HG03039 (cell line): ENCODE data around the gene DPPA2.
"Not testable (repeated sequence)": the region's sequence is repeated elsewhere in the genome, so short reads cannot be mapped to it uniquely, and the experiment has no call there.

ENCODE experiments used
- ATAC-seq: cut with Tn5 transposase; IDR thresholded peaks from one replicate; pipeline ENCODE4 v1.9.1; 2021; ENCODE audit warnings: mild to moderate bottlenecking, moderate library complexity; ENCODE audit not compliant: unreplicated experiment

DPPA2 gene, protein sequence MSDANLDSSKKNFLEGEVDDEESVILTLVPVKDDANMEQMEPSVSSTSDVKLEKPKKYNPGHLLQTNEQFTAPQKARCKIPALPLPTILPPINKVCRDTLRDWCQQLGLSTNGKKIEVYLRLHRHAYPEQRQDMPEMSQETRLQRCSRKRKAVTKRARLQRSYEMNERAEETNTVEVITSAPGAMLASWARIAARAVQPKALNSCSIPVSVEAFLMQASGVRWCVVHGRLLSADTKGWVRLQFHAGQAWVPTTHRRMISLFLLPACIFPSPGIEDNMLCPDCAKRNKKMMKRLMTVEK

DNA sequence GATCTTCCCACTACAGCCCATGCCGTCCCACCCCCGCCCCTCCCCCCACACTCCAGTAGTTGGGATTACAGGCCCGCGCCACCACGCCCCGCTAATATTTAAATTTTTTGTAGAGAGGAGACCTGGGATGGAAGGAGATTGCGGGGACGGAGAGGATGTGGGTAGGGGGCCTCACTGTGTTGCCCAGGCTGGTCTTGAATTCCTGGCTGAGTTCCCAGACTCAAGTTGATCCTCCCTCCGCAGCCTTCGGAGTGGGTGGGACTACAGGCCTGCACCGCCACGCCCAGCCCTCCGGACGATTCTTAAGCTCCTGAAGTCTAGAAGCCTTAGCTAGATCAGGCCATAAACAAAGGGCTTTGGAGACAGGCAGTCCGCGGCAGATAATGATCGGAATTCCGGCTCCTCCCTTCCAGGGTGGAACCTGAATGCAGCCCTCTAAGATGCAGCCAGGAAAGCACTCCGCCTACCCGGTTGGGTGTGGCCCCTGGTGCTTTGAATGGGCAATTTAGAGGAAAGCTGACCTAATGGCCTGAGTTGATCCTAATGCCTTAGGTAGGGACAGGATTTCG is at the start of gene DPPA2:
Gene DPPA2, minus strand, starts transcription at position 356 of the 569 bp plus-strand sequence. CDS start 1,975 bp downstream, outside the sequence.
- no peak for ATAC-seq

DNA sequence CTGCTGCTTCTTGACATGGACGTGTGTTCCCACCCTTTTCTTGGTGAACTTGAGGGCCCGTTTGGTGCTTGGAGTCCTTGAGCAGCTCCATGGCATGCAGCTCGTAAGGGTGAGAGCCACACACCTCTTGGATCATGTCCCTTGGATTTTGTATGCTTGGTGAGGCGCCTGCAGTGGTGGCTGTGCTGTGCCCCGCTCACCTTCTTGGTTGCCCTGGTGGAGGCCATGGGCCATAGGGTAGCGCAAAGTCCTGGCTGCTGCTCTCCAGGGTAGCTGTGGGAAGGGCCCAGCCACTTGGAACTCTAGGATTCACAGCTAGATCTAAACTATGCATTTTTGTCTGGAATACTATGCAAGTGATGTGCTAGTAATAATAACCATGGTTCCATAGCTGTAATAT is 47.8 kb upstream of the DPPA2 start:
- no peak for ATAC-seq

DNA sequence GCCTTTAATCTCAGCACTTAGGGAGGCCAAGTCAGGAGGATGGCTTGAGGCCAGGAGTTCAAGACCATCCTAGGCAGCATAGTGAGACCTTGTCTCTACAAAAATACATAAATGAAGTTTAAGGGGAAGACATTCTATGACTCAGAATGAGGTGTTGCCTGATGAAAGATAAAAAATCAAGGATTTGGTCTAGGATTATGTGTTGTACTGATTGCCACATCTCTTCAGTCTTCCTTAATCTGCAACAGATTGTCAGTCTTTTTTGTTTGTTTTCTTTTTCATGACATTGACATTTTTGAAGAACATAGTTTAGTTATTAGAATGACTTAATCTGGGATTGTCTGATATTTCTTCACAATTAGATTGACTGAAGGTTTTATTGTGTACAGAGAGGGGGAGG is 47.3 kb upstream of the DPPA2 start:
- no peak for ATAC-seq

DNA sequence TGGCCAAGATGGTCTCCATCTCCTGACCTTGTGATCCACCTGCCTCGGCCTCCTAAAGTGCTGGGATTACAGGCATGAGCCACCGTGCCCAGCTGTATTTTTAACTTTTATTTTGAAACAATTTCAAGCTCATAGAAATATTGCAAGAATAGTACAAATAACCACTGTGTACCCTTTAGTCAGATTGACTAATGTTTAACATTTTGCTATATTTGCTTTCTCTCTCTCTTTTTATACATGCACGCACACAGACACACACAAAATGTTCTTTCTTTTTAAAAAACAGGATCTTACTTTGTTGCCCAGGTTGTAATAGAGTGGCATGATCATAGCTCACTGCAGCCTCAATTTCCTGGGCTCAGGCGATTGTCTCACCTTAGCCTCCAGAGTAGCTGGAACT is 46.5 kb upstream of the DPPA2 start:
- ATAC-seq, result no peak

DNA sequence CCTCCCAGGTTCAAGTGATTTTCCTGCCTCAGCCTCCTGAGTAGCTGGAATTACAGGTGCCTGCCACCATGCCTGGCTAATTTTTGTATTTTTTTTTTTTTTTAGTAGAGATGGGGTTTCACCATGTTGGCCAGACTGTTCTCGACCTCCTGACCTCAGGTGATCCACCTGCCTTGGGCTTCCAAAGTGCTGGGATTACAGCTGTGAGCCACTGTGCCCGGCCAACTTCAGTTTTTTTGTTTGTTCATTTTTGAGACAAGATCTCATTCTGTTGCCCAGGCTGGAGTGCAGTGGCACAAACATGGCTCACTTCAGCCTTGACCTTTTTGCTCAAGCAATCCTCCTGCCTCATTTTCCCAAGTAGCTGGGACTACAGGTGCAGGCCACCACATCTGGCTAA is 42.5 kb upstream of the DPPA2 start:
- ATAC-seq, result not testable (repeated sequence)

DNA sequence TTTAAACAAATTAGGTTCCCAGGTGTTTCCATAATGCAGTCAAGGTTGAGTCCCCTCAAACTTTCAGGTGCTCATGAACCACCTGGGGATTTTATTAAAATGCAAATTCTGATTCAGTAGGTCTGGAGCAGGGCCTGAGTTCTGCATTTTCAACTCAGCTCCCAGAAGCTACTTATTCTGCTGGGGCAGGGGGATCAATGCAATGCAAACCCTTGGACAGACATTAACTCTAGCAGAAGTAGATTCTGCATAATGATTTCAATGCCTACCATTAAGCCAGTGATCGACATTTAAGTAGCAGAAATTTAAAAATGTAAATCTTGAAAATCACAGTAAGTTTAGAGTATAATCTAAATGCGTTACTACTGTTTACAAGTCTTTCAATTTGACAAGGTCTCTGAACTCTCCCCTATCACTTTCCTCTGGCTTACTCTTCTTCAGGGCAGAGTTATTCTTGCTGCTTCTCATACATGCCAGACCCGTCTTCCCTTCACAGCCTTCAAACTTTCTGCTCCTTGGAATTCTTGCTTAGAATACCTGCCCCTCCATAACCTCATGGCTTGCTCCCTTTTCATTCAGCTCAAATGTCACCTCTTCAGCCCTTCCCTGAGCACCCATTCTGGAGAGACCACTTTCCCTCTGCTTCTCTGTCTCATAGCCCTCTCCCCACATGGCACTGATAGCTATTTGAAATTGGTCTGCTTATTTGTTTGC is 40.3 kb upstream of the DPPA2 start:
- no peak for ATAC-seq

DNA sequence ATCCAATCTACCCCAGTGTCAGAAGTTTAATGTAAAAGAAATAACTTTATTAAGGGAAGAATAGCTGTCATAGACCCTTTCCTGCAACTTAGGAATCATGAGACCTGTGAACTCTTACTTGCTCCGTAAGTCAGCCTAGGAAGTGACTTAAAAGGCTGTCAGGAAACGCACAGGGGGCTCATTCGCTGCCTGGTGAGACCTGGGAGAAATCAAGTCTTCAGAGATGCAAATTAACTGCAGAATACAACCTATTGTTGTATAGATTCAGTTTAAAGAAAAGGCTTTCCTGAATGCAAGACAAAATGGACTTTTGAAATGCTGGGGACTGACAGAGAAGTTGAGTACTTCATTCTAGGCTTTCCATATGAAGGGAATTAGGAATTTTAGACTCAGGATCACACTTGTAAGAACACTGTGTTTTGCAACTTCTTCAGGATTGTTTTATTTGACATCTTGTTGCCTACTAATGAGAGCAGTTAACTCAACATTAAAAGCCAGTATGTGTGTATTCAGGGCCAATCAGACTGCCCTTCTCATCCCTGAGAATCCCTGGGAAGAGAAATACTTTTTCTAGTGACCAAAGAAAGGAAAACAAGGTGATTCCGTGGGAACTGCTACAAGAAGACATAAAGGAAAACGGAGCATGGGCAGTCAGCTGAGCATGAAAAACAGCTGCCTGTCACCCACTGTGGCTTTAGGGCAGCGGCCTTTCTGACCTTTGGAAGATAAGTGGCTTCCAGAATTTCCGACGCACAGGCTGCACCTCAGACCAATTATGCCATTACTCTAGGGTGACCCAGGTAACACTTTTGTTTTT is 39.5 kb upstream of the DPPA2 start:
- no peak for ATAC-seq

DNA sequence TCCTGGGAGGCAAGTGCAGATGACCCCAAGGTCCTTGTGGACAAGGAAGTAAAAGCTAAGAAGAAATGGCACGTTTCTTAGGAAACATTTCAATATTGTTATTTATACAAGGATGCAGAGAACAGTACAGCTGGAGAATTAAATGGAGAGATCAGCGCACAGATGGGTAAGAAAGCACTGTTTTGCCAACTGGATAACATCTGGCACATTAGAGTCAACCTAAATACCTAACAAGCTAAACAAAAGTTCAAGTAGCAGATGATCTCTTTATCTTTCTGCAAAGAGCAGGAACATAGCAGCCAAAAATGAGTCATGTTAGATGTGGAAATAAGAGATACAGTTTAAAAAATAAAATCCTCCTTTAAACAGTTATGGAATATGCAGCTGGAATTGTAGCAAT is 36.7 kb upstream of the DPPA2 start:
- no peak for ATAC-seq

DNA sequence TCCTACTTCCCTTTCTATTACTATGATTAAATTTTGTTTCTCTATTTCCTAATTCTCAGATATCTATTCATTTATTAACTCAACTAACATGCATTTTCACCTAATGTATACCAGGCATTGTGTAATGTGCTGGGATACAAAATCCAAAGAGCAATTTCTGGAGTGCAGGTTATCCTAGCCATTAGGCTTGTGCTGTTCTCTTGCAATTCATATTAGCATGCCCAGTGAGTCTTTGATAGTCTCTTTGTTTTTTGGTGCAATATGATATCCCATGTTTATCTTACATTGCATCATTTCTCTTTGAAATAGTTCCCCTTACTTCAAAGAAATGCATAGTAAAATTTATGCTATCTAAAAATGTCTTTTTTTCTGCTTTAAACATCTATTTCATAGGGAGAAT is 34.9 kb upstream of the DPPA2 start:
- no peak for ATAC-seq

DNA sequence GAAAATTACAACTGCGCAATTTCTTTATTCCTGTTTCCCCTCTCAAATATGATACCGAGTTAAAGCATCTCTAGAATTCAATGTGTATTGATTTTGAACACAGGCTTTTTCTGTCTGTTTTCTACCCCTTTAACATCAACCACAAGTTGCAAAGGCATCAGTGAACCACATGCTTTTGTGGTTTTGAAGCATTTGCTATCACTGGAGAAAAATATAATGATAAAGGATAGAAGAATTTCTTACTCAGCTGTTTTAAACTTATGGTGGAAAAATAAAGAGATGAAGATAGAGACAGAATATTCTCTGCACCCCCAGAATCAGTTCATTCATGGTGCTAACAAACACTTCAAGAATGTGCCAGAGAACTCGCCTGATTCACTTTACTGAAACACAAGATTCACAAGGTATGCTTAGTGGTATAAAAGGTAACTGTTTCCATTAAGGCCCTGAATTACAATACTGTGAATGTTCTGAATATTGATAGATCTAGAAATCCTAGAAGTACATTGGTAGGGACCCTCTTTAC is 30.5 kb upstream of the DPPA2 start:
- ATAC-seq, result no peak

DNA sequence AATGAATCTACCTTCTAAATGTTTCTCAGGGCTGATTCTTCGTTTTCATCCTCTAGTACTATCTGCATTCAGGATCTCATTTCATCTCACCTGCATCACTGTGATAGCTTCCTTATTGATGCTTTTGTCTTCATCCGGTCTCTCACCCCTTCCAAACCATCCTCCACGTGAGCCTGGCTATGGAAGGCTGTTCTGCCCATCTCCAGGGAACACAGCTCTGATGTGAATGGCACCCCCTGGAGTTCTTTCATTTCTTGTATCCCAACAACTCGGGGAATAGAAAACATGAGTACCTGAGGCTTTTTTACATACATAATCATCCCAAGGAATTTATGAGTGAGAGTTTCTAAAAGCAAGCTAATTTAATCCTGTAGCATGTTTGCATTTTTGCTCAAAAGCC is 29.8 kb upstream of the DPPA2 start:
- ATAC-seq, result no peak

DNA sequence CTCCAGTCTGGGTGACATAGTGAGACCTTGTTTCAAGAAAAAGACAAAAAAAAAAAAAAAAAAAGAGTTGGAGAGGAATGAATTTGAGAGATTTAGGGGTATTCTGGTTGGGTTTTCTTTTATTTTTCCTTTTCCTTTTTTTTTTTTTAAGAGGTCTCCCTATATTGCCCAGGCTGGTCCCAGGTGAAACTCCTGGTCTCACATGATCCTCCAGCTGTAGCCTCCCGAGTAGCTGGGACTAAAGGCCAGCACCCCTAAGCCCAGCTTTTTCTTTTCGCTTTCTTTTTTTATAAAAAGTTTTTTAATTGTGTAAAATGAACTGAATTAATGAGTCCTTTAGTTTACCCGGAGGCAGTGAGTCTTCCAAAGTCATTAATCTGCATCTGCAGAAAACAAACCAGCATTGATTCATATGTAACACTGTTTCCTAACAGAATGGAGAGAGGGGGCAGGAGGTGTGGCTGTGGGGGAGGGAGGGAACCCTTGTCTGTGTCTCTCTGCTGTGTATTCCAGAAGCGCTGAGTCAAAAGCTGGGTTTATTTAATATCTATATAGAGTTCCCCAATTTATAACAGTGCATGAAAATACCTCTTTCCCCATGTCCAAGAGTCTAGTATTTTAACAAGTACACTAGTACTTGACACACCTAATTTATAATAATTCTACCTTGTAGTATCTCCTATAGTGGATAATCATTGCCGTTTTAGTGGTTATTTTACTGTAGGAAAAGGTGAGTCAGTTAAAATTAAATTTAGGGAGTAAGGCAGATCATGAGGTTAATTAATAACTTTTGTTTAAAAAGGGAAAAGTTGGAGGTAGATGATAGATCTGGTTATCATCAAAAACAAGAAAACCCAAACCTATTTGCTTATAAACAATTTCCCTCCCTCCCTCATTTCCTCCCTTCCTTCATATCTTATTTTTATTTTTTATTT is 23.7 kb upstream of the DPPA2 start:
- ATAC-seq, result no peak

DNA sequence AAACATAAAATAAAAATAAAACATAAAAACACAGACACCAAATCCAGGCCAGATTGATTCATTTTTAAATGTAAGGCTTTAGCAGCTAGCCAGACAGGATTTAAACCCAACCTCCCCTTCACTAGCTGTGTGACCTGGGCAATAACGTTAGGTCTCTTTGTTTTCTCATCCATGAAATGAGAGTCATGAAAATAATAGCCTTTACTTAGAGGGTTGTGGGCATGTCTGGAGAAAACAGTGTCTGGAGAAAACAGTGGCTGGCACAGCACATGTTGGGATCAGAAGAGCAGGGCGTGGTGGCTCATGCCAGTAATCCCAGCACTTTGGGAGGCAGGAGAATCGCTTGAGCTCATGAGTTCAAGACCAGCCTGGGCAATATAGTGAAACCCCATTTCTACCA is 22.9 kb upstream of the DPPA2 start:
- no peak for ATAC-seq

DNA sequence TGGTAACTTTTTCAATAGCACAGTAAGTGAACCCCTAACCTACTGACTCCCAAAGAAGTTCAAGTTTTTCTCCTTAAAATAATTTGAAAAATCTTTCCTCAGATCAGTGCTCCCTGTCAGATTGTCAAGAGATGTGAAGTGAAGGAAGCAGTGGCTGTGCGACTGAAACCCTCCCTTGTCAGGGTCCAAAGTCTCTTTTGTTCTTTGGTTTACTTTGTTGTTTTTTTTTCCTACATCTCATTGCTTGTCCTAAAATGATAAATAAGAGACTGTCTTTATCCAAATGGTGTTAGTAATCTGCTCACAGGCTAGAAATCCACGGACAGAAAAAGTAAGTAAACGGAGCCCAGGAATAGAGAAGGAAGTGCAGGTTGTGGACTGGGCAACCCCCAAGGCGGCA is 22.0 kb upstream of the DPPA2 start:
- ATAC-seq, result no peak

DNA sequence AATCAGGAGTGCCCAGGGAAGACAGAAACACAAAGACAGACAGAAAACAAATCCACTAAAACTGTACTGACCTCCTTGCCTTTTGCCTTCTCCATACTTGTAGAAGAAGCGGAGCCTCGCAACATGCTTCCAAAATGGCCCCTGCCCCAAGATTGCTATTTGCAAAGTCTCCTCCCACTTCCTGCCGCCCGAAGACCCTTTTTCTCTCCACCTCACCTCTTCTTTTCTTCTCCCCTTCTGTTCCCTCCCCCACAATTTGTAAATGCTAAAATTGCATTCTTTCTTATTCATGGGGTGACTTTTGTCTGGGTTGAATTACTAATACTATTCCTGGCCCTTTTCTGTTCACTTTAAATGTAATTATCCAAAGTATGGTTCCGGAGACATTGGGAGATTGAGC is 21.1 kb upstream of the DPPA2 start, which contains the start of gene DPPA4:
Gene DPPA4, minus strand, starts transcription at position 154 of the 400 bp plus-strand sequence. Its CDS starts 29 bp downstream, at position 125.
- ATAC-seq, result no peak

DNA sequence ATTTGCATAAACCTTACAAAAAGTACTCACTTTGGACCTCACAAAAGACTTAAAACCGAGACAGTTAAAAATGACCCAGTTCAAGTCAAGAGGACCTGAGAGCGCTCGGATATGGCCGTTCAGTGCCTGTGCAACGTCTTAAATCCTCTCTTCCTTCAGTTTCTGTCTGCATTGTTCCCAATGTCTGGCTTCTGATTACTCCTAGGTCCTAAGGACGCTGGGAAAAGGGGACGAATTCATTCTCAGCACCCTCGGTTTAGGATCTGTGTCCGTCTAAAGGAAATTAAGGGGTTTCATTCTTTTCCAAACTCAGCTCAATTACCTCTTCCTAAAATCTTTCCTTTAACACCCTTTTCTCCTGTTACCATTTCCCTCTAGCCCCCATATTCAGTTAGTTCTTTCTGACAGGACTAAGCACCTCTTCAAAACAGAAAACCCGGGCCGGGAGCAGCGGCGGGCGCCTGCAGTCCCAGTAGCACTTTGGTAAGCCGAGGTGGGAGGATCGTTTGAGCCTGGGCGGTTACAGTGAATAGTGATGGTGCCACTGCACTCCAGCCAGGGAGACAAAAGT is 20.1 kb upstream of the DPPA2 start:
- ATAC-seq, result no peak

DNA sequence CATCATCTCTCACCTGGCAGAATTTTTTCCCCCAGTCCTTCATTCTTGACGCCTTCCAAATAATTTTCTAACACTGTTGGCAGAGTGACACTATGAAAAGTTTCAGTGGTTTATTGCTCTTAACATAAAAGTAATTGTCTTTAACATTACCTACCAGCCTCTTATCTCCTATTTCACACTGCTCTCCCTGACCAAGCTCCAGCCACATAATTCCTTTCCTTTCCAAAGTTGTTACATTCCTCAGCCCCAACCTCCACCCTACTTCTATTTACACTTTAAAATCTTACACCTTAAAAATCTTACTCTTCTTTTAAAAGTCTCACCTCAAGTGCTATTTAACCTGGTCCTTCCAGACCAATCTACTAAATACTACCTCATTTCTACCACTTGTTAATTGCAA is 18.3 kb upstream of the DPPA2 start:
- ATAC-seq, result no peak

DNA sequence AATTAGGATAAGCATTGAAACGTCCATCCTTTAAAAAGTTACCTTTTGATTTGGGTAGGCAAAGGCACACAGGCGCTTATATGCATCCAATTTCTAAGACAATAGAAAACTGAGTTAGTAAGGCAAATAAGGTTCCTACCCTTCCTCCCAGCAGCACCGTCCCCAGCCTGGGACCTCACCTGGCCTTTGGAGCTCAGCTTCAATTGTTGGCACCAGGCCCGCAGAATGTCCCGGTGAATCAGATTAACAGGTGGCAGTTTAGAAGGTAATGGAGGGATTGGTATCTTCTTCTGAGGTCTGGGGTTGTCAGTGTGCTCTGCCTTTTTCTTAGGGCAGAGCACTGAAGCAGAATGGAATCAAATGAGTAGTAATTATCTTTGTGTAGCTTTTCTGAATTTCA is 15.4 kb upstream of the DPPA2 start:
- no peak for ATAC-seq

DNA sequence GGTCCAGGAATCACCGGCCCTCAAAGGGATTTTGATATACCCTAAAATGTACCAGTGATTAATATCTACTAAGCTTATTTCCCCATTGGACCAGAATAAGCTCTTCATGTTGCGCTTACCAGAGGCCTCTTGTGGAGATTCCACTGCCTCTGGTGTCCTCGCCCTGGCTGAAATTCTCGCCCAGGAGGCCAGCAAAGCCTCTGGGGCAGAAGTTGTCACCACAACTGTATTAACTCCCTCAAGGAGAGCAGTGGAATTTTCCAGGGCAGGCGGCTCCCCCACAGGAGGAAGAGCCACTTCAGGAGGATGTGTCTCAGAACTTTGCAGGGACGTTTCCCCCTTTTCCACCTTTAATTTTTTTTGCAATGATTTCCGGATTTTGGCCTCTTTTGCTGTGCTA is 14.1 kb upstream of the DPPA2 start:
- ATAC-seq, result no peak

DNA sequence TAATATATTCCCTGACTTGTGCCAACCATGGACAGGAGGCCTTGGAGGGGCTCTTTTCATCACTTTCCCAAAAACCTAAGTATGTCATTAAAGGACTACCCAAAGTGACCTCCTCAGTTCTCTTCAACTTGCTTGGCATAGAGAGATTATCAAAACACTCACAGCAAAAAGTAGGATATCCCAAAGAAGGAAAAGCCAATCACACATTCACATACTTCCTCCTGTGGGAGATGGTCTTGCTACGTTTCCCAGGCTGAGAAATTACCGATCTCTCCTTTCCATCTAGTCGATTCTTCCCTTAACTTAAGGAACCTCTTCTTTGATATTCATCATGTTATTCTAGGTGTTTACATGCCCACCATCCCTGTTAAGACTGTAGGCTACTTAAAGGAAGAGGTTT is 11.9 kb upstream of the DPPA2 start:
- no peak for ATAC-seq
